Prostate gland (tissue), 2 donors: ENCODE results near the gene GLE1.

ENCODE experiments used
- POLR2A ChIP-seq: fragments of 450-650 bp; IDR thresholded peaks from one replicate; pipeline ENCODE4 v1.6.1; 2016; ENCODE audit warnings: antibody characterized with exemption, mild to moderate bottlenecking
- TF ChIP-seq, protein P1 (sequence below), 4 experiments: fragments of 200-600 bp in 2 of 4; fragments of 450-650 bp in 2 of 4; sonication (generic) in 2 of 4; IDR thresholded peaks; 1 replicate in 3 of 4; 2 replicates in 1 of 4; pipeline ENCODE4 v1.5.1; 2016 to 2019; ENCODE audit warnings: antibody characterized with exemption in 4 of 4, mild to moderate bottlenecking in 2 of 4, moderate library complexity in 2 of 4

DNA sequence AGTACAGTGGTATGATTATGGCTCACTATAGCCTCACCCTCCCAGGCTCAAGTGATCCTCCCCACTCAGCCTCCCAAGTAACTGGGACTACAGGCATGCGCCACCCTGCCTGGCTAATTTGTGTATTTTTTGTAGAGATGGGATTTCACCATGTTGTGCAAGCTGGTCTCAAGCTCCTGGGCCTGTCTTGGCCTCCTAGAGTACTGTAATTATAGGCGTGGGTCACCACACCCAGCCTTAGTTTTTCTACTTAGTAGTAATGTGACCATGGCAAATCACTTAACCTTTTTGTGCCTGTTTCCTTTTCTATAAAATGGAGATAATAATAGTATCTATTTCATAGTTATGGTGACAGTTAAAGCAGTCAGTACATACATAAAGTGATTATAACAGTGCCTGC, 22.2 kb downstream of the GLE1 start:
- TF ChIP-seq, protein P1, sequence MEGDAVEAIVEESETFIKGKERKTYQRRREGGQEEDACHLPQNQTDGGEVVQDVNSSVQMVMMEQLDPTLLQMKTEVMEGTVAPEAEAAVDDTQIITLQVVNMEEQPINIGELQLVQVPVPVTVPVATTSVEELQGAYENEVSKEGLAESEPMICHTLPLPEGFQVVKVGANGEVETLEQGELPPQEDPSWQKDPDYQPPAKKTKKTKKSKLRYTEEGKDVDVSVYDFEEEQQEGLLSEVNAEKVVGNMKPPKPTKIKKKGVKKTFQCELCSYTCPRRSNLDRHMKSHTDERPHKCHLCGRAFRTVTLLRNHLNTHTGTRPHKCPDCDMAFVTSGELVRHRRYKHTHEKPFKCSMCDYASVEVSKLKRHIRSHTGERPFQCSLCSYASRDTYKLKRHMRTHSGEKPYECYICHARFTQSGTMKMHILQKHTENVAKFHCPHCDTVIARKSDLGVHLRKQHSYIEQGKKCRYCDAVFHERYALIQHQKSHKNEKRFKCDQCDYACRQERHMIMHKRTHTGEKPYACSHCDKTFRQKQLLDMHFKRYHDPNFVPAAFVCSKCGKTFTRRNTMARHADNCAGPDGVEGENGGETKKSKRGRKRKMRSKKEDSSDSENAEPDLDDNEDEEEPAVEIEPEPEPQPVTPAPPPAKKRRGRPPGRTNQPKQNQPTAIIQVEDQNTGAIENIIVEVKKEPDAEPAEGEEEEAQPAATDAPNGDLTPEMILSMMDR (IDR thresholded peaks at IDR 0.05) = no peak
- no peak for TF ChIP-seq POLR2A
